HG03378 (cell line): ENCODE results near the gene SLC23A3.

Experiments
- ATAC-seq: cut with Tn5 transposase; IDR thresholded peaks from one replicate; pipeline ENCODE4 v1.9.1; 2021; ENCODE audit warnings: mild to moderate bottlenecking, moderate library complexity; ENCODE audit not compliant: unreplicated experiment

The SLC23A3 gene

DNA sequence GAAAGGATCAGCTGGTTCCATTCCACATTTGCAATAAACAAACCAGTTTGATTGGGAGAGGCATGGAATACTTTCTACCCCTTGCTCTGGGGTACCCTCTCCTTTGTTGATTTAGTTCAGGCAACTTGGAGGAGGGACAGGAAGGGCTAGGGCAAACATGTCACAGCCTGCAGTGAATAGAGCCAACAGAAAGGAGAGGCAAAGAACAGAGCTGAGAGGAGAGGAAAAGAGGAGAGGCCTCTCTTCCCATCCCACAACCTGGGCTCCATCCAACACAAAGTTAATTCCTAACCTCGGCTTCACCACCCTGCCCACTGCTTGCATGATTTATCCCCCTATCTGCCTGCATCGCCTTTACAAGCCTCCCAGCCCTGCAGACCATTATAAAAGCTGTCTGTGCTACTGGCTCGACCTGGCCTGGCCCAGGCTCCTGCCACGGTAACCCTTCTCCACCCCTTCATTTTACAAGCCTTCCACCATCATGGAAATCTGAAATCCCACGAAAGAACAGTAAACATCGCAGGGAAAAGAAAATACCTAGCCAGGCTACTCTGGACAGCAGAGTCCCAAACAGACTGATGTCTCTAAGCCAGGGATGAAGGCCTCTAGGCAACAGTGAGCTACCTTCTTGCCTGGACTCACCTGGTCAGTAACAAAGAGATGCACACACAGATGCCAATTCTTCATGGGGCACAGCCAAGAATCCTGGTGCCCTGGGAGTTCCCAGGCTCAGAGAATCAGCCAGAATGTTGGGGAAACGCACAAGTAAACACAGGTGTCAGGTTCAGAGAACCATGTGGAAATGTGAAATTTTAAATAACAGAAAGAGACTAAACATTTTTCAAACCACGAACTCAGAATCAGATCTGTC, 52.8 kb downstream of the SLC23A3 start:
- ATAC-seq: no peak

DNA sequence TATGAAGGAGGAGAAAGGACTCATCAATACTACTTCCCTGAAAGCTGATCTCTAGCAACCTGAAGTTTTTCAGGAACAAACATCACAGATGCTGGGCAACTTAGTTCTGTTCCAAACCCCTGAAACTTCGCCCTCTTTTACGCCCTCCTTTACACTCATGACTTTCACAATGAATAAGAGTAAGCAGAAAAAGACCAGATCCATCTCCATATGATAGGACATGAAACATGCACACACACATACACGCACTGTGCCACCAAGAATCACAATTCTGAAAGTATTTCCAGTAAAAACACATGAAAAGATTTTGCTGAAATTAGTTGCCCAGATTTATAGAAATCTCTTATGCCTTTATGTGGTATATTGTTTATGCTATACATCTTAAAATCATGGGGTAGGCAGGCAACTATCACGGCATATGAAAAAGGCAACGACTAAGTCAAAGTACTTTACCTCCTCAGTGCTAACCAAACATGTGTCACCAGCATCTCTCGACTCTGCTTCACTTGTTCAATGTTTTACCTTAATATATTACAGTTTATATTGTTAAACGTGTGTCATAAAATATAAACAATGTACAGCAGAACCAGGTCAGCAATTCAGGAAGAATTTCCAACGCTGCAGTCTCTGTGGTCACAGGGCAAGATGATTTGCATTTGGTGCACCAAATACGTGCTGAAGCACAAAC, 57.0 kb downstream of the SLC23A3 start:
- no peak for ATAC-seq

DNA sequence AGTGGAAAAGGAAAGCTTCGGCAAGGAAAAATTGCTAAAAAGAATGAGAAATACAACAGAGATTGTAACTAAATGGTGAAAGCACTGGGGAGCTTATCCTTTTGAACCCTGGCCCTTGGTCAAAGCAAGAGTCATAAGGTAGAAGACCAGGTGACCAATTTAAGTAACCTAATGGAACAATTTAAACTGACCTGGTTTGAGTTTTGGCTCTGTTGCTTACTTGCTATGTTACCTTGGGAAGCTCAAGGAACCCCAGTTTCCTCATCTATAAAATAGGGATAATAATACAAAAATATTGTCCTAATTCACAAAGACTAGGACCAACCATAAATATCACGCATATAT, 57.8 kb downstream of the SLC23A3 start:
- no peak for ATAC-seq
